K562 (cell line): ENCODE measurements around the gene MLLT1. TPM values are rescaled to one million over a fixed set of nuclear protein-coding genes. Genes with fewer than 3 reads are reported as not detected.

Experiments used
- ATAC-seq: fragments of 200-7000 bp; cut with Tn5 transposase; 3 replicates; pipeline ENCODE4 v1.9.1; 2020; ENCODE audit warnings: moderate library complexity
- BruUV-seq: library from RNA; stranded (reverse); fragments of 400-500 nt; replicated peaks from 2 replicates; lab custom pipeline; 2021; lab: Mats Ljungman, UMichigan
- CTCF ChIA-PET: fragments of 300-600 bp; formaldehyde crosslinking; extraction: SDS; loops from one replicate; lab custom pipeline; 2021; ENCODE audit warnings: low intra/inter-chr PET ratio; lab: Yijun Ruan, JAX
- POLR2A ChIA-PET: fragments of 300-600, 350-650 bp; sonication (Branson Sonifier 250); formaldehyde crosslinking; extraction: SDS; loops from one replicate; lab custom pipeline; 2021; ENCODE audit warnings: antibody characterized with exemption, inconsistent platforms; lab: Yijun Ruan, JAX
- DNase-seq, 4 experiments: peaks; one replicate each; pipeline versions ENCODE4 v3.0.0 to v3.0.0-alpha.2; 2011 to 2018; ENCODE audit warnings: low spot score in 3 of 4, mixed read lengths in 3 of 4; ENCODE audit errors: extremely low read depth in 1 of 4
- FAIRE-seq: peaks from 2 replicates; lab custom pipeline; 2011; peaks lifted over from hg19 to GRCh38; lab: Jason Lieb, UNC
- H2AFZ ChIP-seq: 2 replicates; pipeline ENCODE4 v1.6.0; 2011; ENCODE audit warnings: low read depth, low read length, control low read depth, inconsistent platforms
- H3K27ac ChIP-seq: fragments of 200-600 bp; 3 replicates; pipeline ENCODE4 v1.8.0; 2011; ENCODE audit warnings: low read depth, mild to moderate bottlenecking, control low read depth, inconsistent platforms, low read length, moderate library complexity, mixed read lengths; ENCODE audit errors: extremely low read depth
- H3K27me3 ChIP-seq, 2 experiments: fragments of 300-600 bp in 1 of 2; 2 replicates in 1 of 2; 3 replicates in 1 of 2; pipeline versions ENCODE4 v1.6.0 to v1.8.0; 2011; ENCODE audit warnings: inconsistent platforms in 2 of 2, low read length in 2 of 2, mild to moderate bottlenecking in 1 of 2, mixed read lengths in 1 of 2, moderate library complexity in 1 of 2; ENCODE audit not compliant: control insufficient read depth in 2 of 2, insufficient read depth in 2 of 2
- H3K36me3 ChIP-seq: fragments of 300-600 bp; 3 replicates; pipeline ENCODE4 v1.8.0; 2011; ENCODE audit warnings: mild to moderate bottlenecking, low read length, inconsistent platforms; ENCODE audit not compliant: control insufficient read depth, insufficient read depth
- H3K4me1 ChIP-seq, 2 experiments: fragments of 200-600 bp in 1 of 2; replicated peaks in 1 of 2; 2 replicates in 1 of 2; 3 replicates in 1 of 2; pipeline versions ENCODE4 v1.5.1 to v1.8.0; 2011; ENCODE audit warnings: inconsistent platforms in 2 of 2, low read length in 2 of 2, mild to moderate bottlenecking in 1 of 2, mixed read lengths in 1 of 2, moderate library complexity in 1 of 2; ENCODE audit not compliant: control insufficient read depth in 2 of 2, insufficient read depth in 2 of 2
- H3K4me2 ChIP-seq: 2 replicates; pipeline ENCODE4 v1.6.1; 2011; ENCODE audit warnings: low read length, control low read depth, inconsistent platforms, mixed read lengths; ENCODE audit not compliant: insufficient read depth
- H3K4me3 ChIP-seq: fragments of 200-600 bp; sonication (generic), shearing (Covaris generic); 2 replicates; pipeline ENCODE4 v1.5.1; 2016; ENCODE audit warnings: control low read depth, inconsistent platforms
- H3K79me2 ChIP-seq: fragments of 200-600 bp; 3 replicates; pipeline ENCODE4 v1.8.0; 2011; ENCODE audit warnings: low read length, inconsistent platforms; ENCODE audit not compliant: control insufficient read depth, insufficient read depth
- H3K9ac ChIP-seq, 2 experiments: 2 replicates each; pipeline versions ENCODE4 v1.6.0 to v1.6.1; 2011; ENCODE audit warnings: low read depth in 2 of 2, low read length in 2 of 2, control low read depth in 1 of 2, inconsistent platforms in 1 of 2, mild to moderate bottlenecking in 1 of 2, mixed read lengths in 1 of 2; ENCODE audit not compliant: insufficient read depth in 1 of 2
- H3K9me1 ChIP-seq: one replicate; pipeline ENCODE4 v1.6.0; 2011; ENCODE audit warnings: inconsistent platforms, mild to moderate bottlenecking, low read length, moderate library complexity; ENCODE audit not compliant: control insufficient read depth, insufficient read depth
- H3K9me3 ChIP-seq: replicated peaks from 2 replicates; pipeline ENCODE4 v1.5.1; 2011; ENCODE audit warnings: low read depth, low read length, inconsistent platforms; ENCODE audit not compliant: control insufficient read depth, insufficient read depth
- H4K20me1 ChIP-seq: replicated peaks from 2 replicates; pipeline ENCODE4 v1.6.1; 2011; ENCODE audit warnings: low read length, inconsistent platforms, mixed read lengths; ENCODE audit not compliant: control insufficient read depth, insufficient read depth
- EGR1 ChIP-seq: fragments of 450-650 bp; conservative IDR thresholded peaks from 2 replicates; pipeline ENCODE4 v1.6.1; 2017; ENCODE audit warnings: mild to moderate bottlenecking
- ESRRB ChIP-seq: fragments of 250-450 bp; sonication (Bioruptor Pico); IDR thresholded peaks from 2 replicates; pipeline ENCODE4 v1.5.0; 2020; ENCODE audit warnings: mild to moderate bottlenecking, moderate library complexity, borderline replicate concordance
- MAFK ChIP-seq: IDR thresholded peaks from 2 replicates; pipeline ENCODE4 v1.6.1; 2011; ENCODE audit warnings: low read length, improper control_type of control experiment
- POLR2A ChIP-seq: fragments of 450-650 bp; conservative IDR thresholded peaks from 2 replicates; pipeline ENCODE4 v1.6.1; 2016
- POLR2H ChIP-seq: IDR thresholded peaks from 2 replicates; pipeline ENCODE4 v1.6.1; 2016; ENCODE audit warnings: missing genetic modification characterization, low read depth, mild to moderate bottlenecking, control low read depth, missing compliant biosample characterization, moderate library complexity
- SRSF3 ChIP-seq: fragments of 200-400 bp; formaldehyde crosslinking; IDR thresholded peaks from 2 replicates; pipeline ENCODE4 v1.6.1; 2016; ENCODE audit warnings: mild to moderate bottlenecking, low read length, moderate library complexity; ENCODE audit not compliant: insufficient read depth
- TAF9B ChIP-seq: fragments of 450-650 bp; IDR thresholded peaks from 2 replicates; pipeline ENCODE4 v1.6.1; 2018; ENCODE audit warnings: mild to moderate bottlenecking; ENCODE audit not compliant: partially characterized antibody
- ZNF699 ChIP-seq: fragments of 250-450 bp; sonication (Bioruptor Pico); IDR thresholded peaks from 2 replicates; pipeline ENCODE4 v1.8.0; 2021; ENCODE audit warnings: mild to moderate bottlenecking, moderate library complexity; ENCODE audit not compliant: insufficient replicate concordance
- WGBS: fragments of 100-300 bp; shearing (Covaris generic); methylation state at CpG from one replicate; pipeline ENCODE4 v1.1.6; 2016; ENCODE audit warnings: low coverage, mixed read lengths; ENCODE audit not compliant: insufficient coverage; ENCODE audit errors: missing lambda C conversion rate; 5-methylcytosine and 5-hydroxymethylcytosine counted together
- in situ Hi-C: fragments of 300-500 bp; cut with MboI; formaldehyde crosslinking; loops from 4 replicates; pipeline ENCODE4 v1.15.0; 2018; ENCODE audit warnings: inconsistent platforms, mixed read lengths
- intact Hi-C: fragments of 100-400 bp; cut with micrococcal nuclease; formaldehyde crosslinking; loops from 2 replicates; pipeline ENCODE4 v1.14.2; 2022
- polyA plus RNA-seq, 8 experiments: library from polyadenylated mRNA; depleted of rRNA in 4 of 8; stranded (reverse) in 5 of 8; unstranded in 3 of 8; fragments of >200 nt; fragmentation: Nextera tagmentation in 2 of 8; fragmentation: Illumina TruSeq in 1 of 8; extraction: Ambion mirVana in 2 of 8; extraction: Trizol in 1 of 8; gene quantifications; 2 replicates each; pipeline versions ENCODE4 v1.2.1 to v1.2.3, GENCODE V29; 2011 to 2014; ENCODE audit warnings: inconsistent platforms in 1 of 8, missing spikeins in 1 of 8
- total RNA-seq, 7 experiments: library from RNA; depleted of rRNA in 6 of 7; stranded (reverse); fragments of >200 nt in 6 of 7; fragmentation: Illumina TruSeq in 2 of 7; extraction: Trizol in 2 of 7; gene quantifications; 2 replicates each; pipeline versions ENCODE4 v1.2.1 to v1.2.3, GENCODE V29; 2011 to 2021; ENCODE audit warnings: low replicate concordance in 1 of 7
- TF ChIP-seq, protein P1 (sequence below): fragments of 250-450 bp; sonication (Bioruptor Pico); IDR thresholded peaks from 2 replicates; pipeline ENCODE4 v1.5.0; 2021
- TF ChIP-seq, protein P2 (sequence below), 2 experiments: fragments of 450-650 bp in 1 of 2; sonication (generic) in 1 of 2; formaldehyde crosslinking in 1 of 2; IDR thresholded peaks; 2 replicates each; pipeline versions ENCODE4 v1.7.1 to v1.9.0; 2016 to 2022; ENCODE audit warnings: inconsistent platforms in 1 of 2, mild to moderate bottlenecking in 1 of 2, missing genetic modification reagents in 1 of 2

The MLLT1 gene
- total and polyA plus RNA-seq, 9 of the 15 experiments (the other 6 are each of a cell fraction or from before 2014, with no cell fraction given): 0.23 to 63.5 (median 15.4) TPM

DNA sequence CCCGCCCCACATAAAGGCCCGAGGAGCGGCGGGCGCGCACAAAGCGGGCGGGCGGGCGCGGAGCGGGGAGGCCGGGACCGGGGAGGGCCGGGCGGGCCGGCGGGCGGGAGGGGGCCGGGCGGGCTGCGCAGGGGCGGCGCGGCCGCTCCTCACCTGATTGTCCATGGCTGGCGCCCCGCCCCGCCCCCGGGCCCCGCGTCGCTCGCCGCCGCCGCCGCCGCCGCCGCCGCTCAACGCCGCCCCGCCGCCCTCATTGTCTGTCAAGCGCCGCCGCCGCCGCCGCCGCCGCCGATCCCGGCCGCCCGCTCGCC, 200 bp downstream of the MLLT1 start (continued):
- TF ChIP-seq ESRRB (CRISPR knock-in tag) (no peak), EGR1 (no peak), TAF9B (no peak), POLR2A (no peak), SRSF3 (no peak), MAFK (no peak), POLR2H (no peak)
- TF ChIP-seq, protein P1, sequence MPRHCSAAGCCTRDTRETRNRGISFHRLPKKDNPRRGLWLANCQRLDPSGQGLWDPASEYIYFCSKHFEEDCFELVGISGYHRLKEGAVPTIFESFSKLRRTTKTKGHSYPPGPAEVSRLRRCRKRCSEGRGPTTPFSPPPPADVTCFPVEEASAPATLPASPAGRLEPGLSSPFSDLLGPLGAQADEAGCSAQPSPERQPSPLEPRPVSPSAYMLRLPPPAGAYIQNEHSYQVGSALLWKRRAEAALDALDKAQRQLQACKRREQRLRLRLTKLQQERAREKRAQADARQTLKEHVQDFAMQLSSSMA (CRISPR knock-in tag): no peak

DNA sequence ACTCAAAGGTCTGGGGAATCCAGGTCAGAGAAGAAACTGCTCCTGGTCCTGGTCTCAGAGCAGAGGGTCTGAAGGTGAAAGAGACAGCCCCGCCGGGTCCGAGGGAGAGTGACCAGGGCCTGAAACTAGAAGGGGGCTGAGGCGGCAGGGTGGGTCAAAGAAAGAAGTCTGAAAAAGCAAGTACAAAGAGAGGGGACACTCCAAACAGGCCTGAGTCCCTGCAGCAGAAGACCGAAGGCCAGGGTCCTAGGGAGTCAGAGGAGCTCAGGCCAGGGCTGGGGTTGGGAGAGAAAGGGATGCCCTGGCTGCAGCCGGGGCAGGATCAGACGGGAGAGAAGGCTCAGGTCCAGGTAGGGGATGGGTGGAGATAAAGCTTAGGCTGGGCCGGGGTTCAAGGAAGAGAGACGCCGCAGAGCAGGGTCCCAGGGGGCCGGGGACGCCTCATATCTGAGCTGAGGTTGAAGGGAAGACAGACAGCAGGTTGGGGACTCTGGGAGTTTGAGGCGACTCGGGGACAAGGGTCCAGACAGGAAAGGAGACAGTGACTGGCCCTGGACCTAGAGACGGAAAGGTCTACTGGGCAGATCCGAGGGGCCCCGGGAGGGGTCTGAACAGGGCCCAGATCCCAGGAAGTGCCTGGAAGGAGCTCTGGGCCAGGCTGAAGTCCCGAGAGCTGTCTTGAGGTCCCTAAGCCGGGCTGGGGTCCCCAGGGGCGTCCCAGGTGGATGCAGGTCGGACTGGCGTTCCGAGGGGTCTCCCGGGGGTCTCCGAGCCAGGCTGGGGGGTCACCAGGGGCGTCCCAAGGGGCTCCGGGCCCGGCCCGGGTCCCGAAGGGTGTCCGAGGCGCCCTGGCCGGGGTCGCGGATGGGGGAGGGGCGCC, 795 bp downstream of the MLLT1 start:
- ATAC-seq (peak; percentile 9; the same call in 2 of the 3 replicates), DNase-seq (peak in 2 of 4 experiments; percentile 24 to 36), FAIRE-seq (no peak)
- CTCF ChIA-PET: interaction anchor here (0.5 kb wide), 1 partner anchor 82 kb away, joined by 4 read pairs; the partner anchor contains the start of gene CLPP
- no peak overlapping the region for H2AFZ ChIP-seq
- POLR2A ChIA-PET: interaction anchor here (1.2 kb wide), 1 partner anchor 11 kb away, joined by 5 read pairs; no protein-coding TSS in a partner anchor
- peak overlapping the region; percentile 86 for H3K4me2 ChIP-seq
- H3K79me2 ChIP-seq: peaks cover 55% of the 10 kb centered on the region
- H3K27me3 ChIP-seq: no peaks in the 10 kb centered on the region
- peaks cover 14% of the 10 kb centered on the region; the same call in 1 of the 2 replicates for H4K20me1 ChIP-seq
- peak overlapping the region; percentile 79 for H3K27ac ChIP-seq
- intact Hi-C loops (no loop called here), in situ Hi-C loops (no loop called here)
- H3K9ac ChIP-seq: peak overlapping the region; percentile 90 to 99
- under 1% methylated on average over 22 of the region's 36 CpGs for WGBS
- no peaks in the 10 kb centered on the region for H3K9me1 ChIP-seq
- BruUV-seq: no TSS peak
- H3K4me1 ChIP-seq: peaks cover 46 to 48% of the 10 kb centered on the region in 2 experiments
- H3K36me3 ChIP-seq: peaks cover 29% of the 10 kb centered on the region; the same call in 2 of the 3 replicates
- H3K4me3 ChIP-seq: peak overlapping the region; percentile 98
- no peaks in the 10 kb centered on the region for H3K9me3 ChIP-seq
- TF ChIP-seq, protein P2, sequence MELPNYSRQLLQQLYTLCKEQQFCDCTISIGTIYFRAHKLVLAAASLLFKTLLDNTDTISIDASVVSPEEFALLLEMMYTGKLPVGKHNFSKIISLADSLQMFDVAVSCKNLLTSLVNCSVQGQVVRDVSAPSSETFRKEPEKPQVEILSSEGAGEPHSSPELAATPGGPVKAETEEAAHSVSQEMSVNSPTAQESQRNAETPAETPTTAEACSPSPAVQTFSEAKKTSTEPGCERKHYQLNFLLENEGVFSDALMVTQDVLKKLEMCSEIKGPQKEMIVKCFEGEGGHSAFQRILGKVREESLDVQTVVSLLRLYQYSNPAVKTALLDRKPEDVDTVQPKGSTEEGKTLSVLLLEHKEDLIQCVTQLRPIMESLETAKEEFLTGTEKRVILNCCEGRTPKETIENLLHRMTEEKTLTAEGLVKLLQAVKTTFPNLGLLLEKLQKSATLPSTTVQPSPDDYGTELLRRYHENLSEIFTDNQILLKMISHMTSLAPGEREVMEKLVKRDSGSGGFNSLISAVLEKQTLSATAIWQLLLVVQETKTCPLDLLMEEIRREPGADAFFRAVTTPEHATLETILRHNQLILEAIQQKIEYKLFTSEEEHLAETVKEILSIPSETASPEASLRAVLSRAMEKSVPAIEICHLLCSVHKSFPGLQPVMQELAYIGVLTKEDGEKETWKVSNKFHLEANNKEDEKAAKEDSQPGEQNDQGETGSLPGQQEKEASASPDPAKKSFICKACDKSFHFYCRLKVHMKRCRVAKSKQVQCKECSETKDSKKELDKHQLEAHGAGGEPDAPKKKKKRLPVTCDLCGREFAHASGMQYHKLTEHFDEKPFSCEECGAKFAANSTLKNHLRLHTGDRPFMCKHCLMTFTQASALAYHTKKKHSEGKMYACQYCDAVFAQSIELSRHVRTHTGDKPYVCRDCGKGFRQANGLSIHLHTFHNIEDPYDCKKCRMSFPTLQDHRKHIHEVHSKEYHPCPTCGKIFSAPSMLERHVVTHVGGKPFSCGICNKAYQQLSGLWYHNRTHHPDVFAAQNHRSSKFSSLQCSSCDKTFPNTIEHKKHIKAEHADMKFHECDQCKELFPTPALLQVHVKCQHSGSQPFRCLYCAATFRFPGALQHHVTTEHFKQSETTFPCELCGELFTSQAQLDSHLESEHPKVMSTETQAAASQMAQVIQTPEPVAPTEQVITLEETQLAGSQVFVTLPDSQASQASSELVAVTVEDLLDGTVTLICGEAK (IDR thresholded peaks at IDR 0.05): 0 out of 2 replicates have a peak, but pooled peaks have one; percentile 31
- TF ChIP-seq, protein P2 (CRISPR knock-in tag; IDR thresholded peaks at IDR 0.05): no peak
- no peak for TF ChIP-seq ZNF699 (CRISPR knock-in tag)
